ENCODE measurements around the gene BEST3.

DNA sequence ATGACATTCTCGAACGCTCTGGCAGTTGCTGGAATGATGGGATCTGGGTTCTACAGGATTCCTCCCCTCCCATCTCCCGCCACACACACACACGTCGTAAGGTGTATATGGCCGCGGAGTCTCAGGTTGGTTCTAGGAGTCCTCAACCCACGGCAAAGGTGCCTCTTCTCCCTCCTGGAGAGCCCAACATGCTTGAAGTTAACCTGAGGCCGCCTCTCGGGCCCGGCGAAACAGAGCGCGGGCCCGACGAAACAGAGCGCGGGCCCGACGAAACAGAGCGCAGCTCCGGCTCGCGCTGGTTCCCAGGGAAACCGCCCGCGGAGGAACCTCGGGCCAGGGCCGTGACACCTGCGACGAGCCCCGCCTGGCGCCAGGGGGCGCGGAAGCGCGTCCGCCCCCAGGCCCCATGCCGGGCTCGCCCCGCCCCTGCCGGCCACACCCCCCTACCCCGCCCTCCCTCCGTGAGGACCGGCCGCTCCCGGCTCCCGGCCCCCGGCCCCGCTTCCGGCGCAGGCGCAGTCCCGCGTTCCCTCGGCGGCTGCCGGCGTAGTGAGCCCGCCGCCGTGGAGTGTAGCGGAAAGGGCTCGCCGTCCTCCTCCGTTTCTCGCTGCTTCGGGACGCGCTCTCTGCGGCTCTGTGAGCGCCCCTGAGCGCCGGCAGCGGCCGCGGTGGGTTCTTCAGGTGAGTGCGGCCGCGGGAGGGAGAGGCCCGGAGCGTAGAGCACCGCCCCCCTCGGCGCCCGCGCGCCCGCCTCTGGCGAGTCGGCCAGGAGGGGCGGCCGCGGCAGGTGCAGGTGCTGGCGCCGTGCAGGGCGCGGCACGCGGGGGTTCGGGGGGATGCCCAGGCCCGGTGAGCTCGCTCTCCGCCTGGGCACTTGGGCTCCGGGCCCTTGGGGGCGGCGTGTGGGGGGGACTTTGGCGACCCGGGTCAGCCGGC lies 39.5 kb upstream of the BEST3 start, which contains the start of gene RAB3IP:
- TF ChIP-seq, protein P1, sequence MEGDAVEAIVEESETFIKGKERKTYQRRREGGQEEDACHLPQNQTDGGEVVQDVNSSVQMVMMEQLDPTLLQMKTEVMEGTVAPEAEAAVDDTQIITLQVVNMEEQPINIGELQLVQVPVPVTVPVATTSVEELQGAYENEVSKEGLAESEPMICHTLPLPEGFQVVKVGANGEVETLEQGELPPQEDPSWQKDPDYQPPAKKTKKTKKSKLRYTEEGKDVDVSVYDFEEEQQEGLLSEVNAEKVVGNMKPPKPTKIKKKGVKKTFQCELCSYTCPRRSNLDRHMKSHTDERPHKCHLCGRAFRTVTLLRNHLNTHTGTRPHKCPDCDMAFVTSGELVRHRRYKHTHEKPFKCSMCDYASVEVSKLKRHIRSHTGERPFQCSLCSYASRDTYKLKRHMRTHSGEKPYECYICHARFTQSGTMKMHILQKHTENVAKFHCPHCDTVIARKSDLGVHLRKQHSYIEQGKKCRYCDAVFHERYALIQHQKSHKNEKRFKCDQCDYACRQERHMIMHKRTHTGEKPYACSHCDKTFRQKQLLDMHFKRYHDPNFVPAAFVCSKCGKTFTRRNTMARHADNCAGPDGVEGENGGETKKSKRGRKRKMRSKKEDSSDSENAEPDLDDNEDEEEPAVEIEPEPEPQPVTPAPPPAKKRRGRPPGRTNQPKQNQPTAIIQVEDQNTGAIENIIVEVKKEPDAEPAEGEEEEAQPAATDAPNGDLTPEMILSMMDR (IDR thresholded peaks at IDR 0.05) = peak in 5 of 6 experiments; percentile 18 to 71 (median 51)
- peak in 1 of 2 donors; percentile 77 for TF ChIP-seq POLR2A (IDR thresholded peaks at IDR 0.05)
